LNCAP (cell line): ENCODE data around the gene C13orf46.

Experiments used
- CTCF ChIP-seq: fragments of 450-650 bp; IDR thresholded peaks from 2 replicates; pipeline ENCODE4 v1.5.1; 2017; ENCODE audit warnings: mild to moderate bottlenecking

The C13orf46 gene

DNA sequence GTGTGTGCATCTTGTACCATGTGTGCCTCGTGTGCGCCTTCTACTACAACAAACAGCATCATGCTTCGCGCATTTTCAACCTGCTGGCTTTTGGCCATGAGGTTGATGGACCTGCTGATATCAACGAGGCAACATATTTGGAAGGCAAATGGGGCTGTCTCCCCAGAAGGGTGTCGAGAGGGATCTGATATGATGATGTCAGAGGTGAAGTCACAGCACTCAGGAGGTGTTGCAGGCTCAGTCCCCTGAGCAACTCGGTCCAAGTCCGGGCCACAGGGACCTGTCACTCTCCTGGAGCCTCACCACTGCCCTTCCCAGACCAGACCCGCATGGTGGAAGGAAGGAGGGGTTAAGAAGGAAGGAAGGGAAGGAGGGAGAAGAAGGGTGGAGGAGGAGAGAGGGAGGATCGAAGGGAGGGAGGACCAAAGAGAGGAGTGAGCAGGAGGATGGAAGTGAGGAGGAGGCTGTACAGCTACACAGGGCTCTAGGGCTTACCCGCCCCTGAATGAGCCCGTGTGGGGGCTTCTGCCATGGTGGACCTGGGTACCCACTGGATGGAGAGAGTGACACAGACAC is 6.7 kb upstream of the C13orf46 start:
- no peak for TF ChIP-seq CTCF

GRCh38 chr13:113979791-113980471 is 6.1 kb upstream of the C13orf46 start:
- no peak for TF ChIP-seq CTCF

DNA sequence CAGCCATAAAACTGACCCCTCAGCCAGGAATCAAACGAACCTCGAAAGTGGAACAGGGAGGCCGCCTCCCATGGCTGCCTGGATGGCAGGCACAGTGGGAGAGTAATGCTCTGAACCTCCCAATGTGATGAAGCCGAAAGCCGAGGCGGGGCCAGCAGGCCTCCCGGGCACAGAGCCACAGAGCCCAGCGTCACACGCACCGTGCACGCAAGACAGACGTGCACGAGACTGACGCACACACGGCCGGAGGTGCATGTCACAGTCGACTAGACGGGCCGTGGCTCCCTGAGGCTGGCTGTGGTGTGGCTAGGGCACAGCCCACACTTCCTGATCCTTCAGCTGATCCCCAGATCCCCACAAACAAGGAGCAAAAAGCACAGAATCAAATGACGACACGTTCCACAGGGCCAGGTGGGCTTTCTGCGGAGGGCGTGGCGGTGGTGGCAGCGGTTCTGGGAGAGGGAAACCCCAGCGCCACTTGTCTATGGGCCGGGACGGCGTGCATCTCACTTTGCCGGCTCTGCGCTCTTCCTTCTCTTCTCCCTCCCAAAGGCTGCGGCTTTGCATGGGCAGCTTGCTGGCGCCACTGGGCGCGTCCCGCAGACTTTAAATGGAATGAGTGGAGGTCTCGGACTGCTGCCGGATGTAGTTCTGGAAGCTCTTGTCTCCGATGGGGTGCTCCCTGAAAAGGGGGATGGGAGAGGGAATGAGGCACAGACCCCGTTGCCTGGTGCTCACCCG is 5.0 kb upstream of the C13orf46 start:
- TF ChIP-seq CTCF = no peak

GRCh38 chr13:113977976-113978375 is 4.1 kb upstream of the C13orf46 start:
- TF ChIP-seq CTCF = no peak

GRCh38 chr13:113976711-113977684 is 3.1 kb upstream of the C13orf46 start:
- no peak for TF ChIP-seq CTCF

- no peak for TF ChIP-seq CTCF
Observed at GRCh38 chr13:113975416-113975815, 1.5 kb upstream of the C13orf46 start.
